Natural killer cell (primary cell): ENCODE data around the gene CEP78. TPM values are rescaled to one million over a fixed set of nuclear protein-coding genes. Genes with fewer than 3 reads are reported as not detected.

Source experiments
- ATAC-seq, 3 donors: fragments of 150-1000 bp in 2 of 3; fragments of 200-7000 bp in 1 of 3; cut with Tn5 transposase; 1 replicate in 1 of 3; 2 replicates in 2 of 3; pipeline ENCODE4 v1.10.0; 2021; ENCODE audit warnings: mild to moderate bottlenecking in 2 of 3, moderate library complexity in 2 of 3
- DNase-seq, 2 donors: peaks; one replicate each; pipeline versions ENCODE4 v3.0.0 to v3.0.0-alpha.2; 2013 to 2021; ENCODE audit warnings: mixed read lengths in 1 of 2
- H3K27ac ChIP-seq: one replicate; pipeline ENCODE4 v1.5.1; 2013; ENCODE audit warnings: mild to moderate bottlenecking, low read length
- H3K27me3 ChIP-seq: one replicate; pipeline ENCODE4 v1.6.1; 2013; ENCODE audit warnings: low read length; ENCODE audit not compliant: control insufficient read depth, insufficient read depth
- H3K36me3 ChIP-seq: one replicate; pipeline ENCODE4 v1.6.1; 2013; ENCODE audit warnings: low read length; ENCODE audit not compliant: control insufficient read depth, insufficient read depth
- H3K4me1 ChIP-seq: one replicate; pipeline ENCODE4 v1.6.1; 2013; ENCODE audit warnings: low read length; ENCODE audit not compliant: control insufficient read depth, insufficient read depth
- H3K4me3 ChIP-seq: one replicate; pipeline ENCODE4 v1.5.1; 2013; ENCODE audit warnings: low read length
- H3K9me3 ChIP-seq: one replicate; pipeline ENCODE4 v1.6.1; 2013; ENCODE audit warnings: low read length; ENCODE audit not compliant: control insufficient read depth, insufficient read depth
- H3K27ac Mint-ChIP-seq, 2 donors: one replicate each; pipeline ENCODE4 v1.8.0; 2022; ENCODE audit warnings: mild to moderate bottlenecking in 2 of 2, mixed read lengths in 2 of 2, moderate library complexity in 1 of 2
- H3K27me3 Mint-ChIP-seq, 2 donors: one replicate each; pipeline ENCODE4 v1.8.0; 2022; ENCODE audit warnings: low read depth in 2 of 2, mixed read lengths in 2 of 2
- H3K36me3 Mint-ChIP-seq: one replicate; pipeline ENCODE4 v1.8.0; 2022; ENCODE audit warnings: mixed read lengths
- H3K4me1 Mint-ChIP-seq, 2 donors: one replicate each; pipeline ENCODE4 v1.8.0; 2022; ENCODE audit warnings: mixed read lengths in 2 of 2
- H3K4me3 Mint-ChIP-seq: one replicate; pipeline ENCODE4 v1.8.0; 2022; ENCODE audit warnings: mild to moderate bottlenecking, moderate library complexity, mixed read lengths
- H3K9me3 Mint-ChIP-seq, 2 donors: one replicate each; pipeline ENCODE4 v1.8.0; 2022; ENCODE audit warnings: mixed read lengths in 2 of 2
- CTCF ChIP-seq: fragments of 200-600 bp; IDR thresholded peaks from one replicate; pipeline ENCODE4 v1.8.0; 2022; ENCODE audit warnings: antibody characterized with exemption
- WGBS: methylation state at CpG from one replicate; pipeline ENCODE4 v1.1.7; 2013; ENCODE audit warnings: missing lambda C conversion rate; ENCODE audit not compliant: insufficient coverage; 5-methylcytosine and 5-hydroxymethylcytosine counted together
- intact Hi-C: fragments of 100-400 bp; cut with micrococcal nuclease; formaldehyde crosslinking; loops from one replicate; pipeline ENCODE4 v1.14.2; 2022
- total RNA-seq, 4 donors: library from RNA; stranded (reverse); fragments of 120-200 nt in 1 of 4; gene quantifications; one replicate each; pipeline versions ENCODE4 v1.2.3 to v1.2.4, GENCODE V29; 2013 to 2022

The CEP78 gene
- total RNA-seq, 3 donors from 2014 or later (not counting 1 experiment from before 2014, with no cell fraction given): 204 to 304 (median 253) TPM

- no peaks in the 10 kb centered on the region for H3K4me1 ChIP-seq
- no peaks in the 10 kb centered on the region for H3K9me3 ChIP-seq
- no peaks in the 10 kb centered on the region for H3K27me3 ChIP-seq
- H3K36me3 Mint-ChIP-seq: no peaks in the 10 kb centered on the region
- no peaks in the 10 kb centered on the region for H3K27me3 Mint-ChIP-seq
- DNase-seq (no peak), ATAC-seq (no peak)
- H3K27ac ChIP-seq: no peak overlapping the region
- peaks cover 0 to 7% of the 10 kb centered on the region in 2 donors for H3K4me1 Mint-ChIP-seq
- no peak overlapping the region for H3K4me3 ChIP-seq
- no peaks in the 10 kb centered on the region for H3K36me3 ChIP-seq
- no peak overlapping the region for H3K4me3 Mint-ChIP-seq
- intact Hi-C loops: no loop called here
- WGBS: 93% methylated on average over 5 of the region's 5 CpGs
- H3K9me3 Mint-ChIP-seq: no peaks in the 10 kb centered on the region
- TF ChIP-seq CTCF: no peak
- H3K27ac Mint-ChIP-seq: no peak overlapping the region
These were observed 90.0 kb downstream of the CEP78 start for GRCh38 chr9:78325846-78326360.

GRCh38 chr9:78326564-78326963 is 90.7 kb downstream of the CEP78 start:
- Histone ChIP-seq H3K27me3 (no peaks in the 10 kb centered on the region), H3K27ac (no peak overlapping the region), H3K36me3 (no peaks in the 10 kb centered on the region), H3K4me3 (no peak overlapping the region), H3K4me1 (no peaks in the 10 kb centered on the region), H3K9me3 (no peaks in the 10 kb centered on the region)
- ATAC-seq (no peak), DNase-seq (no peak)
- Mint-ChIP-seq H3K9me3 (no peaks in the 10 kb centered on the region), H3K27ac (no peak overlapping the region), H3K27me3 (no peaks in the 10 kb centered on the region), H3K36me3 (no peaks in the 10 kb centered on the region), H3K4me3 (no peak overlapping the region), H3K4me1 (peaks cover 0 to 7% of the 10 kb centered on the region in 2 donors)
- intact Hi-C loops: no loop called here
- 88% methylated on average over 2 of the region's 2 CpGs for WGBS
- no peak for TF ChIP-seq CTCF

Other genes with a start within 250 kb of the CEP78 start
- 10 to 100 TPM; 17.8 to 51.6 (median 24.5) TPM for gene GNAQ, start 204.3 kb upstream of the CEP78 start, total RNA-seq
- gene PSAT1, start 61.0 kb downstream of the CEP78 start, total RNA-seq: 1 to 10 TPM; 1.1 to 3.3 (median 2.3) TPM